ENCODE data around the gene SORBS2.

DNA sequence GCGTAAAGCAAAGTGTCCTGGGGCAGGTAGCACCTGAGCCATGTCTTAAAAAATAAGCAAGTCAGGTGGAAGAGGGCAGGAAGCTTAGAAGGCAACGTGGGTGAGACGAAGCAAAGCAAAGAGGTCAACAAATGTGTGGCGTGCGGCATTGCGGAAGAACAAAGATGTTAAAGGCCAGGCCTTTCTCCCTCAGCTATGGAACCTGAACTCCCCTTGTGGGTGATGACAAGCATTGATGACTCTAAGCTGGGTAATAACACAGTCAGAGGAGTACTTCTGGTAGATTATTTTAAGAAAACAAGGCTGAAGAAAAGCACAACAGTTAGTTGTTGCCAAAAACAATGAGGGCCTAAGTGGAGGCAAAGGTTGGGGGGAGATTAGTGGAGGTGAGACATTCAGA, 29.0 kb upstream of the SORBS2 start:
- TF ChIP-seq, protein P1, sequence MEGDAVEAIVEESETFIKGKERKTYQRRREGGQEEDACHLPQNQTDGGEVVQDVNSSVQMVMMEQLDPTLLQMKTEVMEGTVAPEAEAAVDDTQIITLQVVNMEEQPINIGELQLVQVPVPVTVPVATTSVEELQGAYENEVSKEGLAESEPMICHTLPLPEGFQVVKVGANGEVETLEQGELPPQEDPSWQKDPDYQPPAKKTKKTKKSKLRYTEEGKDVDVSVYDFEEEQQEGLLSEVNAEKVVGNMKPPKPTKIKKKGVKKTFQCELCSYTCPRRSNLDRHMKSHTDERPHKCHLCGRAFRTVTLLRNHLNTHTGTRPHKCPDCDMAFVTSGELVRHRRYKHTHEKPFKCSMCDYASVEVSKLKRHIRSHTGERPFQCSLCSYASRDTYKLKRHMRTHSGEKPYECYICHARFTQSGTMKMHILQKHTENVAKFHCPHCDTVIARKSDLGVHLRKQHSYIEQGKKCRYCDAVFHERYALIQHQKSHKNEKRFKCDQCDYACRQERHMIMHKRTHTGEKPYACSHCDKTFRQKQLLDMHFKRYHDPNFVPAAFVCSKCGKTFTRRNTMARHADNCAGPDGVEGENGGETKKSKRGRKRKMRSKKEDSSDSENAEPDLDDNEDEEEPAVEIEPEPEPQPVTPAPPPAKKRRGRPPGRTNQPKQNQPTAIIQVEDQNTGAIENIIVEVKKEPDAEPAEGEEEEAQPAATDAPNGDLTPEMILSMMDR (IDR thresholded peaks at IDR 0.05): no peak
- no peak for TF ChIP-seq POLR2A (IDR thresholded peaks at IDR 0.05)

All from gastroesophageal sphincter (tissue), 3 donors.